Adrenal gland (tissue), 5 donors: ENCODE results near the gene SPACA5.

Experiments
- POLR2A ChIP-seq, 2 donors: fragments of 450-650 bp; IDR thresholded peaks; one replicate each; pipeline ENCODE4 v1.6.1; 2017; ENCODE audit warnings: antibody characterized with exemption in 2 of 2, mild to moderate bottlenecking in 2 of 2, moderate library complexity in 1 of 2
- TF ChIP-seq, protein P1 (sequence below), 6 experiments: fragments of 450-650 bp in 4 of 6; fragments of 200-600 bp in 2 of 6; sonication (generic) in 1 of 6; IDR thresholded peaks; 1 replicate in 5 of 6; 2 replicates in 1 of 6; pipeline versions ENCODE4 v1.5.1 to v1.8.0; 2016 to 2021; ENCODE audit warnings: antibody characterized with exemption in 6 of 6, mild to moderate bottlenecking in 2 of 6, moderate library complexity in 1 of 6
- donor health status: DM: no; HTN: no; CAD: no.

DNA sequence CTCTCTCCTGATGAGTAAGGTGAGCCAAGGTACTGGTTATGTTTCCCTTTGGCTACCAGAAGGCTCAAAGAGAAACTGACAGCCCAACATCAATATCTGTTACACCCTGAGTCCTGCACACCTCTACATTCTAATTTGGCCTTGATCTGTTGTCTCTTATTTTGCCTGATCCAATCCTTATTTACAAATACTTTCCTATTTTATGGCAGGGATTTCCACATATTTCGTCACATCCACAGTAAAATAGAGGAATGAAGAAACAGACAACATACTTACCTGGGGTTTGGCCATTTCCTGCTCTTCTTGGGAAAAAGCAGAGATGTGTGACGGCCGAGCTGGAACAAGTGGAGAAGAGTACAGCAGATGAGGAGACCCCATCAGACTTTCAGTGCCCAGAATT, 4.5 kb upstream of the SPACA5 start:
- TF ChIP-seq, protein P1, sequence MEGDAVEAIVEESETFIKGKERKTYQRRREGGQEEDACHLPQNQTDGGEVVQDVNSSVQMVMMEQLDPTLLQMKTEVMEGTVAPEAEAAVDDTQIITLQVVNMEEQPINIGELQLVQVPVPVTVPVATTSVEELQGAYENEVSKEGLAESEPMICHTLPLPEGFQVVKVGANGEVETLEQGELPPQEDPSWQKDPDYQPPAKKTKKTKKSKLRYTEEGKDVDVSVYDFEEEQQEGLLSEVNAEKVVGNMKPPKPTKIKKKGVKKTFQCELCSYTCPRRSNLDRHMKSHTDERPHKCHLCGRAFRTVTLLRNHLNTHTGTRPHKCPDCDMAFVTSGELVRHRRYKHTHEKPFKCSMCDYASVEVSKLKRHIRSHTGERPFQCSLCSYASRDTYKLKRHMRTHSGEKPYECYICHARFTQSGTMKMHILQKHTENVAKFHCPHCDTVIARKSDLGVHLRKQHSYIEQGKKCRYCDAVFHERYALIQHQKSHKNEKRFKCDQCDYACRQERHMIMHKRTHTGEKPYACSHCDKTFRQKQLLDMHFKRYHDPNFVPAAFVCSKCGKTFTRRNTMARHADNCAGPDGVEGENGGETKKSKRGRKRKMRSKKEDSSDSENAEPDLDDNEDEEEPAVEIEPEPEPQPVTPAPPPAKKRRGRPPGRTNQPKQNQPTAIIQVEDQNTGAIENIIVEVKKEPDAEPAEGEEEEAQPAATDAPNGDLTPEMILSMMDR (IDR thresholded peaks at IDR 0.05) = no peak
- no peak for TF ChIP-seq POLR2A (IDR thresholded peaks at IDR 0.05)
